OCI-LY7 (cell line): ENCODE data around the gene SRPRB. TPM values are rescaled to one million over a fixed set of nuclear protein-coding genes. Genes with fewer than 3 reads are reported as not detected.

Experiments used
- BruUV-seq: library from RNA; stranded (reverse); fragments of 400-500 nt; replicated peaks from 2 replicates; lab custom pipeline; 2021; lab: Mats Ljungman, UMichigan
- CTCF ChIA-PET: fragments of 300-600 bp; sonication (Branson Sonifier 250); formaldehyde crosslinking; loops from one replicate; lab custom pipeline; 2022; ENCODE audit warnings: antibody characterized with exemption; ENCODE audit not compliant: unreplicated experiment; lab: Charles Lee
- POLR2A ChIA-PET: fragments of 300-600 bp; sonication (Branson Sonifier 250); formaldehyde crosslinking; loops from one replicate; lab custom pipeline; 2022; ENCODE audit warnings: antibody characterized with exemption; lab: Charles Lee
- DNase-seq: peaks from one replicate; pipeline ENCODE4 v3.0.0-alpha.2; 2015; ENCODE audit warnings: low spot score
- H2AFZ ChIP-seq: fragments of 200-600 bp; sonication (generic), shearing (Covaris generic); 2 replicates; pipeline ENCODE4 v1.6.1; 2014; ENCODE audit warnings: mild to moderate bottlenecking, antibody characterized with exemption, low read length, moderate library complexity
- H3K27ac ChIP-seq: fragments of 200-600 bp; sonication (generic); 2 replicates; pipeline ENCODE4 v1.5.1; 2014; ENCODE audit warnings: mixed run types, low read depth, mild to moderate bottlenecking, moderate library complexity, low read length, inconsistent platforms; ENCODE audit not compliant: poor library complexity, severe bottlenecking
- H3K36me3 ChIP-seq: fragments of 200-600 bp; sonication (generic); 2 replicates; pipeline ENCODE4 v1.6.1; 2014; ENCODE audit warnings: mild to moderate bottlenecking, antibody characterized with exemption, low read length, moderate library complexity, mixed read lengths; ENCODE audit not compliant: insufficient read depth
- H3K4me1 ChIP-seq: fragments of 200-600 bp; sonication (generic); 2 replicates; pipeline ENCODE4 v1.5.1; 2014; ENCODE audit warnings: mild to moderate bottlenecking, low read length; ENCODE audit not compliant: insufficient read depth, poor library complexity, severe bottlenecking
- H3K4me2 ChIP-seq: fragments of 200-600 bp; sonication (generic); 2 replicates; pipeline ENCODE4 v1.6.1; 2014; ENCODE audit warnings: mild to moderate bottlenecking, low read length
- H3K4me3 ChIP-seq: fragments of 200-600 bp; sonication (generic); 2 replicates; pipeline ENCODE4 v1.5.1; 2014; ENCODE audit warnings: mild to moderate bottlenecking, low read depth, low read length; ENCODE audit not compliant: poor library complexity, severe bottlenecking
- H3K79me2 ChIP-seq: fragments of 200-600 bp; sonication (generic); 2 replicates; pipeline ENCODE4 v1.6.1; 2016; ENCODE audit warnings: low read depth, mild to moderate bottlenecking, low read length, moderate library complexity, mixed read lengths; ENCODE audit not compliant: insufficient read depth
- H3K9me2 ChIP-seq: fragments of 200-600 bp; sonication (generic); 2 replicates; pipeline ENCODE4 v1.6.1; 2016; ENCODE audit warnings: mild to moderate bottlenecking, low read length, mixed read lengths; ENCODE audit not compliant: insufficient read depth
- H3K9me3 ChIP-seq: fragments of 200-600 bp; sonication (generic); 2 replicates; pipeline ENCODE4 v1.6.1; 2014; ENCODE audit warnings: mild to moderate bottlenecking, mixed run types, low read length, mixed read lengths
- H4K20me1 ChIP-seq: fragments of 200-600 bp; sonication (generic); 2 replicates; pipeline ENCODE4 v1.6.1; 2014; ENCODE audit warnings: mild to moderate bottlenecking, antibody characterized with exemption, low read length, moderate library complexity, mixed read lengths; ENCODE audit not compliant: insufficient read depth
- EZH2phosphoT487 ChIP-seq: fragments of 200-600 bp; sonication (generic); IDR thresholded peaks from 2 replicates; pipeline ENCODE4 v1.6.1; 2018; ENCODE audit warnings: low read depth, borderline replicate concordance, mild to moderate bottlenecking, mixed run types, antibody characterized with exemption, low read length, moderate library complexity, mixed read lengths
- intact Hi-C: fragments of 100-400 bp; cut with micrococcal nuclease; formaldehyde crosslinking; loops from one replicate; pipeline ENCODE4 v1.10.0; 2022; ENCODE audit not compliant: unreplicated experiment
- total RNA-seq, 2 experiments: library from RNA; depleted of rRNA in 1 of 2; stranded (reverse); fragments of >200 nt in 1 of 2; shearing (Covaris generic) in 1 of 2; gene quantifications; 2 replicates each; pipeline ENCODE4 v1.2.3, GENCODE V29; 2014 to 2022
- TF ChIP-seq, protein P1 (sequence below): fragments of 200-600 bp; sonication (generic); conservative IDR thresholded peaks from 2 replicates; pipeline ENCODE4 v1.5.1; 2014; ENCODE audit warnings: mild to moderate bottlenecking, antibody characterized with exemption, low read length, moderate library complexity, mixed read lengths

SRPRB gene
- total RNA-seq, 2 experiments from 2014 or later: 39.4 to 54.1 TPM

DNA sequence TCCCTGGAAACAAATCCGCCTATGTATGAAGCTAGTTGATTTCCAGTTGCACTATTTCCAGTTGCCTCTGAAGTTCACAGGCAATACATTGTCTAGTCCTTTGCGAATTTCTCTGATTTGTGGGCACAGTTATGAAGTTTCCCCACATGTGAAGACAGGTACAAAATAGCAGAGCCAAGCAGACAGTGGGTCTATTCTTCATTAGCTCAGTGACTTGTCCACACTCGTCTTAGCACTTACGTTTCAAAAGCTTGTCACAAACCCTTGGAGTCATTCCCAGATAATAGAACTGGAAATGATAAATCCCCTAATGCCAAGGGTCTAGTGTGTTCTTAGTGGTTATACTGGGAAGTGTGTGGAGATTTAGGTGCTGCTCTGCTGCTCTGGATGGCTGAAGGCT lies 14.5 kb downstream of the SRPRB start:
- no peak for DNase-seq
- no peaks in the 10 kb centered on the region for H3K4me1 ChIP-seq
- no peaks in the 10 kb centered on the region for H3K9me2 ChIP-seq
- BruUV-seq: no TSS peak
- H2AFZ ChIP-seq: no peak overlapping the region
- no peak overlapping the region for H3K4me3 ChIP-seq
- no peaks in the 10 kb centered on the region for H3K9me3 ChIP-seq
- intact Hi-C loops: loop anchor here (5.0 kb wide), 1 partner anchor 378 kb away; no protein-coding TSS in a partner anchor
- no peak for TF ChIP-seq EZH2phosphoT487
- TF ChIP-seq, protein P1, sequence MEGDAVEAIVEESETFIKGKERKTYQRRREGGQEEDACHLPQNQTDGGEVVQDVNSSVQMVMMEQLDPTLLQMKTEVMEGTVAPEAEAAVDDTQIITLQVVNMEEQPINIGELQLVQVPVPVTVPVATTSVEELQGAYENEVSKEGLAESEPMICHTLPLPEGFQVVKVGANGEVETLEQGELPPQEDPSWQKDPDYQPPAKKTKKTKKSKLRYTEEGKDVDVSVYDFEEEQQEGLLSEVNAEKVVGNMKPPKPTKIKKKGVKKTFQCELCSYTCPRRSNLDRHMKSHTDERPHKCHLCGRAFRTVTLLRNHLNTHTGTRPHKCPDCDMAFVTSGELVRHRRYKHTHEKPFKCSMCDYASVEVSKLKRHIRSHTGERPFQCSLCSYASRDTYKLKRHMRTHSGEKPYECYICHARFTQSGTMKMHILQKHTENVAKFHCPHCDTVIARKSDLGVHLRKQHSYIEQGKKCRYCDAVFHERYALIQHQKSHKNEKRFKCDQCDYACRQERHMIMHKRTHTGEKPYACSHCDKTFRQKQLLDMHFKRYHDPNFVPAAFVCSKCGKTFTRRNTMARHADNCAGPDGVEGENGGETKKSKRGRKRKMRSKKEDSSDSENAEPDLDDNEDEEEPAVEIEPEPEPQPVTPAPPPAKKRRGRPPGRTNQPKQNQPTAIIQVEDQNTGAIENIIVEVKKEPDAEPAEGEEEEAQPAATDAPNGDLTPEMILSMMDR: no peak
- CTCF ChIA-PET: no interaction called here
- POLR2A ChIA-PET: interaction anchor here (0.7 to 1.0 kb wide), 4 partner anchors 35 to 229 kb away, joined by 3 to 6 read pairs (median 4); no protein-coding TSS in a partner anchor
- H3K27ac ChIP-seq: no peak overlapping the region
- no peak overlapping the region for H3K4me2 ChIP-seq
- no peaks in the 10 kb centered on the region for H3K79me2 ChIP-seq
- peaks cover 98% of the 10 kb centered on the region for H3K36me3 ChIP-seq
- H4K20me1 ChIP-seq: no peaks in the 10 kb centered on the region

GRCh38 chr3:133820889-133821675 lies 15.5 kb downstream of the SRPRB start:
- H4K20me1 ChIP-seq: no peaks in the 10 kb centered on the region
- BruUV-seq: no TSS peak
- no peak for TF ChIP-seq EZH2phosphoT487
- TF ChIP-seq, protein P1: no peak
- no peaks in the 10 kb centered on the region for H3K79me2 ChIP-seq
- ChIA-PET CTCF (interaction anchor here (0.7 kb wide), 1 partner anchor 761 kb away, joined by 3 read pairs; no protein-coding TSS in a partner anchor), POLR2A (no interaction called here)
- H3K4me3 ChIP-seq: no peak overlapping the region
- no peak overlapping the region for H2AFZ ChIP-seq
- DNase-seq: no peak
- no peak overlapping the region for H3K4me2 ChIP-seq
- H3K27ac ChIP-seq: no peak overlapping the region
- H3K4me1 ChIP-seq: no peaks in the 10 kb centered on the region
- intact Hi-C loops: loop anchor here (5.0 kb wide), 1 partner anchor 379 kb away; no protein-coding TSS in a partner anchor
- peaks cover 88% of the 10 kb centered on the region for H3K36me3 ChIP-seq
- no peaks in the 10 kb centered on the region for H3K9me2 ChIP-seq
- no peaks in the 10 kb centered on the region for H3K9me3 ChIP-seq
